GM12873 (cell line): ENCODE measurements around the gene ZNF397.

Experiments used
- CTCF ChIP-seq: IDR thresholded peaks from 2 replicates; pipeline ENCODE4 v1.5.1; 2012; ENCODE audit warnings: low read depth, mild to moderate bottlenecking, moderate library complexity, low read length, control low read depth; ENCODE audit not compliant: insufficient read depth; ENCODE audit errors: missing control alignments

The ZNF397 gene

GRCh38 chr18:35303610-35304009, 62.8 kb downstream of the ZNF397 start:
- no peak for TF ChIP-seq CTCF

GRCh38 chr18:35306588-35307250, 65.9 kb downstream of the ZNF397 start:
- no peak for TF ChIP-seq CTCF
